GM19328 (cell line): ENCODE measurements around the gene PIM2.

Experiments used
- ATAC-seq: cut with Tn5 transposase; IDR thresholded peaks from one replicate; pipeline ENCODE4 v1.9.1; 2021; ENCODE audit warnings: mild to moderate bottlenecking, moderate library complexity; ENCODE audit not compliant: unreplicated experiment

The PIM2 gene

DNA sequence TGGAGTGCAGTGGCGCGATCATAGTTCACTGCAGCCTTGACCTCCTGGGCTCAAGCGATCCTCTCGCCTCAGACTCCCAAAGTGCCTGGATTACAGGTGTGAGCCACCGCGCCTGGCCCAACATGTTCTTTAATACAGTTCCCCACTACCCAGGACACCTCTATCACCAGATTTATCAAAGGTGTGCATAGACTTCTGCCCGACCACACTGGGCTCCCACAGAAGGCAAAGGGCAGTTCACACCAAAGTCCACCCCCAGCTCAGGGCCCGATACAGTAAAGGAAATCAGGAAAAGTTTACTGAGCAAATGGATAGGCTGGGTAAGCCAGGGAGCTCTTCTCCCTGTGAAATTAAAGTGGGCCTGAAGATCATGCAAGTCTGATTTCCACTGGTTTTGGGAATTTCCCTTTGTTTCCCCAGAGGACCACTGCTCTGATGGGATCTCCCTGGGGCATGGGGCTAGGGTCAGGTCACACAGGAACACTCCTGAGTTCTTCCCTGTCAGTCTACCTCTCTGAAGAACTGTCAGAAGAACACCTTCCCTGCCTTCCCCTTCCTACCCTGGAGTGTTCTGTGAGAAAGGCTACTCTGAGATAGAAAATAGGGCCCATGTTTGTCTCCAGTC, 17.7 kb upstream of the PIM2 start:
- no peak for ATAC-seq

DNA sequence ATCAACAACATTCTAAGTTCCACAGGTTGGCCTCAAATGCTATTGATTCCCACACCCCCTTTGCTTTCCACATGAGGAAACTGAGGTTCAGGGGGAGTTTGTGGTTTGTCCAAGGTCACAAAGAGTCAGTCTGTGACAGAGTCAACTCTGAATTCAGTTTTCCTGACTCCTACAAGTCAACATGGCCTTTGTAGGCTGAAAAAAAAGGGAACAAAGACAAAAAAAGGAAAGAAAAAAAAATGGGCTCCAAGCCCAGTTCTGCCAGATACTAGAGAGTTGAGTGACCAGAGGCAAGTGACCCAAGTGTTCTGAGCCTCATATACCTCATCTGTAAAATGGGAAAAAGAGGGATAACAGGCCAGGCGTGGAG, 16.5 kb upstream of the PIM2 start:
- ATAC-seq, result no peak

- no peak for ATAC-seq
These were observed 15.9 kb upstream of the PIM2 start for GRCh38 chrX:48934581-48935300.

- no peak for ATAC-seq
These were observed 14.9 kb upstream of the PIM2 start for GRCh38 chrX:48933757-48934156.

GRCh38 chrX:48927736-48928382, 9.0 kb upstream of the PIM2 start:
- no peak for ATAC-seq

DNA sequence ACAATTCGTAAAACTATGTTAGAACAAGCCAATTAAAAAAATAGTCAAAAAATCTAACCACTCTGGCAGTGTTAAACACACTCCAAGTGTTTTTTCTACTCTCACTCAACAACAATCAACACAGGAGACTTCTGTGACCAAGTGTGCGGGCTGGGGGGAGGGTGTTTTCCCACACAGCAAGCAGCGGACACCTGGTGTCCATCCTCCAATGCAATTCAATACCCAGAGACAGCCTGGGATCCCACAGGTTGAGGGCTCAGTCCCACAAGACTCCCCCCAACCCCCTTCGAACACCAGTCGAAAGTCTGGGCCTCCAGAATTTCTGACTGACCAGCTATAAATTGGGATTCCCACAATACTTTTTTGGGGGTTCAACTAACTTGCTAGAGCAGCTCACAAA, 8.3 kb upstream of the PIM2 start:
- no peak for ATAC-seq

GRCh38 chrX:48924270-48924669, 5.4 kb upstream of the PIM2 start:
- no peak for ATAC-seq

DNA sequence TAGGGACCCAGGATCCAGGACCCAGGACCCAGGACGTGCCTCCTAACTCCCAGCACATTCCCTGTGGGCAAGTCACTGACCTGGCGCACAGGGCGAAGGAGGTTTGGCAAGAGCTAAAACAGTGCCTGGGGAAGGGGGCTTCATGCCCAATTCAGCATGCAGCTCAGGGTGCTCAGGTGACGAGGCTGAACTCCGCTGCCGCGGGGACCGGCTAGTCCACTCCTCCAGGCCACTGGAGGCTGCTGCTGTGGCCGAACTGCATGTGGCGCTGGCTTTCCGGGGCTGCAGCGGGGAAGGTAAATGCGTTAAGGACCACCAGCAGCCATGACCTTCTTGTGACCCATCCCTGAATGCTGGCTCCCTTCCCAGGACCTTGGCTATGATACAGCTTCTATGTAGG, 4.9 kb upstream of the PIM2 start:
- ATAC-seq, result no peak

- ATAC-seq, result no peak
These were observed 1.9 kb upstream of the PIM2 start for GRCh38 chrX:48920718-48921104.

DNA sequence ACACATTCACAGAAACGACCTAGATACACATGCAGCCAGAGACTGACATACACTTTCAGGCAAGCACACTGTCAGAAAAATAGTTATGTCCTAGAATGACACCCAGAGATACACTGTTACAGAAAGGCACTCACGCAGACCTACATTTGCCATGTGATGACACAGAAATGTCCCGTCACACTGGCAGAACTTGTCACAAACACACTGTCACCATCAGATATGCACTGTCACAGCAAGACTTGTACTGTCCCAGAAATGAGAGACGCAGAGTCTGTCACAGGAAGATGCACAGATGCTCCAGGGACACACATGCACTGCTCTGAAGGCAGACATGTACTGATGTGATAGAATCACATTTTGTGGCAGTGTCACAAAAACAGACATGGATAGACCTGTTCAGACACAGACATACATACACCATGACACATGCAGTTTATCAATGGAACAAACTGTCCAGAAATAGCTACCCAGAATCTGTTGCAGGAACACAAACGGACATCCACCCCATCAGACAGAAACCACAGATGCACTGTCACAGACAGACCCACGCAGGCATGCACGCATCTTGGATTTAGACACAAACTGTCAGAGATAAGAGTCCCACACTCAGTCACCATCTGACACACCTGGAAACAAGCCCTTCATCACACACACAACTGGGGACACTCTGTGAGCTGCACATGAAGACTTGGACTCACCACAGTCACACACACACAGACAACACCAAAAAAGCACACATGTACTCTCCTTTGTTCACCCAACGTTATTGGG, 1.3 kb upstream of the PIM2 start:
- ATAC-seq, result no peak

DNA sequence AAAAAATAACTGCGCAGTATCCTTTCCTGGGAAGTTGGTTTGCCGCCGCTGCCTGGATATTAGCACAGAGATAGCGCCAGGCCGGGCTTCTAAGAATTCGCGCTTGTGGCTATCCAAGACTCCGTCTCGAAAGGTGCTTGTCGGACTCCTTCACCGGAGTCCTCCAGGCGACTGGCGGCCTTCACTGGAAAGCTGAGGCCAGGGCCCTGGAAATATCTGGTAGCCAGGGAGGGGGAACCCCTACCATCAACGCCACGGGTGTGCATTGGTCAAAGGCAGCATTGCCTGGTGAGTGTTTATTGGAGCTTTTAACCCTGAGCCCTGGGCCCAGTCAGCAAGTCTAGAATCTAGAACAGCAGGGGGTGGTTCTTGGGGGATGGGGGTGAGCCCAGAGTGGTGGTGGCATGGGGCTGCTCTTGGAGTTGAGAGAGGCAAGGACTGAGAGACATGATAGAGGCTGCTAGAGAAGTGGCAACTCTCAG, 577 bp upstream of the PIM2 start:
- no peak for ATAC-seq

- ATAC-seq, result no peak
These were observed 552 bp downstream of the PIM2 start for GRCh38 chrX:48918301-48918642.

GRCh38 chrX:48917139-48918001, 1.5 kb downstream of the PIM2 start:
- no peak for ATAC-seq

GRCh38 chrX:48914593-48915493, 4.0 kb downstream of the PIM2 start:
- no peak for ATAC-seq

- ATAC-seq, result no peak
These were observed 5.0 kb downstream of the PIM2 start for GRCh38 chrX:48913605-48914366.

- ATAC-seq, result peak; percentile 53
These were observed 7.2 kb downstream of the PIM2 start, which contains the start of gene SLC35A2 for GRCh38 chrX:48911412-48912182. SLC35A2 (minus strand) TSS chrX:48911646; CDS start chrX:48911636, 10 bp downstream.

GRCh38 chrX:48910926-48911411, 7.9 kb downstream of the PIM2 start:
- no peak for ATAC-seq
